Measurements from ENCODE around the gene PPP1R12B. TPM values are rescaled to one million over a fixed set of nuclear protein-coding genes. Genes with fewer than 3 reads are reported as not detected.

PPP1R12B gene
- total RNA-seq, 1 donor from 2014 or later, result 21.8 TPM

GRCh38 chr1:202586871-202587270 lies 238.4 kb downstream of the PPP1R12B start:
- Histone ChIP-seq H3F3A (ENCODE audit: low read depth) (peaks cover 5% of the 10 kb centered on the region), H3K4me3 (no peak overlapping the region), H3K9me3 (ENCODE audit: low read depth) (no peaks in the 10 kb centered on the region), H2AFZ (replicated peaks) (no peak overlapping the region), H3K36me3 (no peaks in the 10 kb centered on the region), H3K27me3 (no peaks in the 10 kb centered on the region), H3K4me2 (no peak overlapping the region), H3K27ac (no peak overlapping the region), H4K20me1 (ENCODE audit: low read depth) (no peaks in the 10 kb centered on the region), H3K9ac (no peak overlapping the region), H3K79me2 (ENCODE audit: low read depth) (no peaks in the 10 kb centered on the region), H3K4me1 (peaks cover 9% of the 10 kb centered on the region)
- no peak for DNase-seq (ENCODE audit: low spot score)
- Mint-ChIP-seq H3K27me3 (ENCODE audit: insufficient read depth, low read depth) (peaks cover 5% of the 10 kb centered on the region), H3K36me3 (peaks cover 3% of the 10 kb centered on the region), H3K4me3 (no peak overlapping the region), H3K27ac (no peak overlapping the region), H3K4me1 (peaks cover 29% of the 10 kb centered on the region), H3K9me3 (no peaks in the 10 kb centered on the region)
- no peak for TF ChIP-seq EZH2 (IDR thresholded peaks at IDR 0.05)
- no peak for TF ChIP-seq EZH2phosphoT487 (IDR thresholded peaks at IDR 0.05)
- TF ChIP-seq CTCF (IDR thresholded peaks at IDR 0.05), result no peak

GRCh38 chr1:202587859-202588485 lies 239.5 kb downstream of the PPP1R12B start:
- Mint-ChIP-seq H3K4me1 (peaks cover 29% of the 10 kb centered on the region), H3K36me3 (no peaks in the 10 kb centered on the region), H3K27me3 (ENCODE audit: insufficient read depth, low read depth) (peaks cover 5% of the 10 kb centered on the region), H3K4me3 (no peak overlapping the region), H3K27ac (no peak overlapping the region), H3K9me3 (no peaks in the 10 kb centered on the region)
- TF ChIP-seq CTCF (IDR thresholded peaks at IDR 0.05) (no peak), EZH2phosphoT487 (IDR thresholded peaks at IDR 0.05) (no peak), EZH2 (IDR thresholded peaks at IDR 0.05) (no peak)
- H3K36me3 ChIP-seq, result no peaks in the 10 kb centered on the region
- H3K4me2 ChIP-seq, result no peak overlapping the region
- H2AFZ ChIP-seq (replicated peaks), result no peak overlapping the region
- peaks cover 9% of the 10 kb centered on the region for H3K4me1 ChIP-seq
- H3K79me2 ChIP-seq (ENCODE audit: low read depth), result no peaks in the 10 kb centered on the region
- no peak for DNase-seq (ENCODE audit: low spot score)
- H3K9ac ChIP-seq, result no peak overlapping the region
- no peaks in the 10 kb centered on the region for H4K20me1 ChIP-seq (ENCODE audit: low read depth)
- H3F3A ChIP-seq (ENCODE audit: low read depth), result peaks cover 5% of the 10 kb centered on the region
- H3K27me3 ChIP-seq, result no peaks in the 10 kb centered on the region
- H3K9me3 ChIP-seq (ENCODE audit: low read depth), result no peaks in the 10 kb centered on the region
- H3K27ac ChIP-seq, result no peak overlapping the region
- no peak overlapping the region for H3K4me3 ChIP-seq

GRCh38 chr1:202588503-202589189 lies 240.1 kb downstream of the PPP1R12B start:
- Histone ChIP-seq H3K36me3 (no peaks in the 10 kb centered on the region), H3K4me3 (no peak overlapping the region), H2AFZ (replicated peaks) (no peak overlapping the region), H4K20me1 (ENCODE audit: low read depth) (no peaks in the 10 kb centered on the region), H3K9ac (no peak overlapping the region), H3K79me2 (ENCODE audit: low read depth) (no peaks in the 10 kb centered on the region), H3K27ac (no peak overlapping the region), H3F3A (ENCODE audit: low read depth) (peaks cover 5% of the 10 kb centered on the region), H3K27me3 (no peaks in the 10 kb centered on the region), H3K4me1 (peaks cover 9% of the 10 kb centered on the region), H3K4me2 (no peak overlapping the region), H3K9me3 (ENCODE audit: low read depth) (no peaks in the 10 kb centered on the region)
- no peak overlapping the region for H3K4me3 Mint-ChIP-seq
- peaks cover 5% of the 10 kb centered on the region for H3K27me3 Mint-ChIP-seq (ENCODE audit: insufficient read depth, low read depth)
- peaks cover 29% of the 10 kb centered on the region for H3K4me1 Mint-ChIP-seq
- no peaks in the 10 kb centered on the region for H3K36me3 Mint-ChIP-seq
- peak overlapping the region; percentile 74 for H3K27ac Mint-ChIP-seq
- H3K9me3 Mint-ChIP-seq, result no peaks in the 10 kb centered on the region
- DNase-seq (ENCODE audit: low spot score), result no peak
- TF ChIP-seq EZH2phosphoT487 (IDR thresholded peaks at IDR 0.05), result no peak
- no peak for TF ChIP-seq CTCF (IDR thresholded peaks at IDR 0.05)
- no peak for TF ChIP-seq EZH2 (IDR thresholded peaks at IDR 0.05)

Measured in neural progenitor cell (in vitro differentiated cells).